ENCODE data around the gene ADNP2.

Gene ADNP2

DNA sequence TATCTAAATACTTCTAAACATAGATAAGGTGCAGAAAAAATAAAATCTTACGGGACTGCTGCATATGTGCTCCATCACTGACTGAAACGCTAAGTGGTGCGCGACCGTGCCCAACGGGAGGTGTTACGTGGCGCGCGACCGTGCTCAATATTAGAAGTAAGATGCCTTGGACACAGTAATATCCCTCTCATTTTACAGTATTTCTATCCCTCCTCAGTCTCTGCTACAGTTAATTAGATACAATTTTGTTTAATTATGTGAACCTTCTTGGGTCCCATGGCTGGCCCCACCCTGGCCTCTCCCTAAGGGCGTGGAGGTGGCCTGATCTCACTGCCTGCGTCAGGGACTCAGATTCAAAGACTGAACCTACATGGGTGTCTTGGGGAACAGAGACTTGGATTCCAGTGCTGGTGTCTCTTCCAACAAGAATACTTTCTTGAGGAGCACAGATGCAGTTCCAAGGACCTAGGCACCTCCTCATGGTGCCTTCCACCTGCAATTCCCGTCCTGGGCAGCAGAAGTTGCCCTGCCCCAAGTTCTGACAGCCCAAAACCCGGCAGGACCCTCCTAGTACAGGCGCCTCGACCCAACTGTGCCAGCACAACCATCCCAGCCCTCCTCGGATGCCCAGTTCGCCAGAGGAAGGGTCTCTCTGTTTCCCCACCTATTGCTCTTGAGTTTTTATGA lies 79.0 kb downstream of the ADNP2 start:
- FAIRE-seq: no peak
- DNase-seq (ENCODE audit: insufficient read length, low spot score): no peak

DNA sequence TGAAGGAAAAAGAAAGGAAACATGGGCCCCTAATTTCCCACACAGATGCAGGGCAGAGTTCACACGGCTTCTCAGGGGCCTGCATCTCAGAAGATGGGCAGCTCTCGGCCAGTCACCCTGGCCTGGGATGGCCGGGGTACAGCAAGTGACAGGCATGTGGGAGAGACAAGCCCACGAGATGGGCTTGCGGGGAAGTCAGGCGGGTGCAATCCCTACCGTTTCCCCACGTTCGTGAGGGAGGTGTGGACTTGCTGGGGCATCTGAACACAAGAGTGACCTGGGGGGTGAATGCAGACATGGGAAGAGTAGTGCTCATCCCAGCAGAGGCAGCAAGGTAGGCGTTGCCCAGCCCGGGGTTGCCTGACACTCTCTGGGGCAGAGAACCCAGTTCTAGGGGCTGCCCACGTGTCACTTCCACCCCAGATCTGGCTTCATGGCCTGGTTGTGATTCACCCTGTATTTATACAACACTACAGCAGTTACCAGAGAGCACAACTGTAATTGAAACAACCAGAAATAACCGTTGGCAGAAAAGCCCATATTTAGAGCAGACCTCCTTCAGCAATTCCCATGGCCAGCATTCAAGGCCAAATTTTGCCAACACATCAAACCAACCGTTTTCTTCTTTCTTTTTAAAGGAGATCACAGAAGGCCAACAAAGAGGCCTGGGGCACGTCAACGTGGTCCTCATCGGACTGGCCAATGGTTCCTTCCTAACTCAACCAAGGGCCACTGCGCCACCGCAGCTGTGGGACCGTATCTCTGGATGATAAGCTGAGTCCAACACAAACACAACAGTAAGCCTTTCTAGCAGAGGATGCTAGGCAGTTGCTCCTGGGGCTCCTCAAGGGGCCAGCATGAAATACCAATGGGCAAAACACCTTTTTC lies 79.8 kb downstream of the ADNP2 start:
- DNase-seq (ENCODE audit: insufficient read length, low spot score) (no peak), FAIRE-seq (no peak)

DNA sequence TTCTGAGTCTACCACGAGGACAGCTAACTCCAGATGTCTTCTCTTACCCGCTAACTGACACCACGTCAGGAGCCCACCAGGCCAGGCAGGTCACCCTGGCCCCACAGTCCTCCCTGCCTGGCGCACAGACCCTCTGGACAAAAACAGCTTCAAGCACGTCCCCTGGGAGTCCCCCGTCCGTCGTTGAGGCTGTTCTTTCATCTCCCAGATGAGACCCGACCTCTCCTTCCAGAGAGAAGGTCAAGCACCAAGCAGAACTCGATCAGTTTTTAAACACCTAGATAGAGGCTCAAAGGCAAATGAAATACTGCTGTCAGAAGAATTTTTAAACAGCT lies 80.4 kb downstream of the ADNP2 start:
- FAIRE-seq: no peak

More for the DNA sequence above, 80.4 kb downstream of the ADNP2 start:
- DNase-seq (ENCODE audit: insufficient read length, low spot score): no peak

All from GM19239 (cell line).